ENCODE data around the gene KRCC1.
"Not testable (repeated sequence)": the region's sequence is repeated elsewhere in the genome, so short reads cannot be mapped to it uniquely, and the experiment has no call there.

DNA sequence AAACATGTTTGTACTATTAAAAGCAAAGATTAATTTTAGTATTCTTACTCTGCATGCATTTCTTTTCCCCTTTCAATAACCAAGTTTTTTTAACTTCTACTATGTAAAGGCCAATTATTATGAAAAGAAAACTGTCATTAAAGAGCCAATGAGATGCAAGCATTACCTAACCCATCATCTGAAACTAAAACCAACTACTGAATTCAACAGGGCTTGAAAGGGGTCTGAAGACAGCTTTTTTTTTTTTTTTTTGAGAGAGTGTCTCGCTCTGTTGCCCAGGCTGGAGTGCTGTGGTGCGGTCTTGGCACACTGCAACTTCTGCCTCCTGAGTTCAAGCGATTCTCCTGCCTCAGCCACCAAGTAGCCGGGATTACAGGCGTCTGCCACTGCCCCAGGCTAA, 69.7 kb downstream of the KRCC1 start:
- TF ChIP-seq, protein P1, sequence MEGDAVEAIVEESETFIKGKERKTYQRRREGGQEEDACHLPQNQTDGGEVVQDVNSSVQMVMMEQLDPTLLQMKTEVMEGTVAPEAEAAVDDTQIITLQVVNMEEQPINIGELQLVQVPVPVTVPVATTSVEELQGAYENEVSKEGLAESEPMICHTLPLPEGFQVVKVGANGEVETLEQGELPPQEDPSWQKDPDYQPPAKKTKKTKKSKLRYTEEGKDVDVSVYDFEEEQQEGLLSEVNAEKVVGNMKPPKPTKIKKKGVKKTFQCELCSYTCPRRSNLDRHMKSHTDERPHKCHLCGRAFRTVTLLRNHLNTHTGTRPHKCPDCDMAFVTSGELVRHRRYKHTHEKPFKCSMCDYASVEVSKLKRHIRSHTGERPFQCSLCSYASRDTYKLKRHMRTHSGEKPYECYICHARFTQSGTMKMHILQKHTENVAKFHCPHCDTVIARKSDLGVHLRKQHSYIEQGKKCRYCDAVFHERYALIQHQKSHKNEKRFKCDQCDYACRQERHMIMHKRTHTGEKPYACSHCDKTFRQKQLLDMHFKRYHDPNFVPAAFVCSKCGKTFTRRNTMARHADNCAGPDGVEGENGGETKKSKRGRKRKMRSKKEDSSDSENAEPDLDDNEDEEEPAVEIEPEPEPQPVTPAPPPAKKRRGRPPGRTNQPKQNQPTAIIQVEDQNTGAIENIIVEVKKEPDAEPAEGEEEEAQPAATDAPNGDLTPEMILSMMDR (IDR thresholded peaks at IDR 0.05), result not testable (repeated sequence)
- TF ChIP-seq POLR2A (IDR thresholded peaks at IDR 0.05), result not testable (repeated sequence)

All from heart left ventricle (tissue), 13 donors.